A549 treated with GW870086 at 1 μM for 4 hours (cell line): ENCODE data around the gene CCT8L2. TPM values are rescaled to one million over a fixed set of nuclear protein-coding genes. Genes with fewer than 3 reads are reported as not detected.

ENCODE experiments used
- total RNA-seq: library from RNA; stranded (reverse); fragments of 200-300 nt; extraction: Qiagen RNA extraction; gene quantifications from 5 replicates; pipeline ENCODE4 v1.2.3, GENCODE V29; 2022; ENCODE audit warnings: low read depth

CCT8L2 gene, protein sequence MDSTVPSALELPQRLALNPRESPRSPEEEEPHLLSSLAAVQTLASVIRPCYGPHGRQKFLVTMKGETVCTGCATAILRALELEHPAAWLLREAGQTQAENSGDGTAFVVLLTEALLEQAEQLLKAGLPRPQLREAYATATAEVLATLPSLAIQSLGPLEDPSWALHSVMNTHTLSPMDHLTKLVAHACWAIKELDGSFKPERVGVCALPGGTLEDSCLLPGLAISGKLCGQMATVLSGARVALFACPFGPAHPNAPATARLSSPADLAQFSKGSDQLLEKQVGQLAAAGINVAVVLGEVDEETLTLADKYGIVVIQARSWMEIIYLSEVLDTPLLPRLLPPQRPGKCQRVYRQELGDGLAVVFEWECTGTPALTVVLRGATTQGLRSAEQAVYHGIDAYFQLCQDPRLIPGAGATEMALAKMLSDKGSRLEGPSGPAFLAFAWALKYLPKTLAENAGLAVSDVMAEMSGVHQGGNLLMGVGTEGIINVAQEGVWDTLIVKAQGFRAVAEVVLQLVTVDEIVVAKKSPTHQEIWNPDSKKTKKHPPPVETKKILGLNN
- not detected in 5 replicates for total RNA-seq

DNA sequence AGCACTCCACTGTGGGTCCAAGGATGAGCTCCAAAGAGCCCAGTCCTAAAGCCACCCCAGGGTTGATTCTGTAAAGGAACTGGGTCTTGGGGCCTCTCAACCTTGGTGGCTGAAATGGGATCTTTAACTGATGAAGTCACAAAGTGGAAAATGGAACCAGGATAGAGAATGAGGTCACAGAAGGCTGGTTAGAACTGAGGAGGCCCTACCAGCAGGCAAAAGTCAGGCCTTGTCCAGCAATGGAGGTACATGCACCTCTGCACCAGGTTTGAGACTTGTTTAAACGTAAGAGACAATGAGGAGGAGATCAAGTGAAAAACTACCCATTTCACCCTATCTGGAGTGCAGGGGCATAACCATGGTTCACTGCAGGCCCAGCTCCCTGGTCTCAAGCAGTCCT, at the start of gene CCT8L2:
Gene CCT8L2, minus strand, starts transcription at position 101 of the 400 bp plus-strand sequence. CDS start 260 bp downstream, outside the sequence.

Other genes with a start within 250 kb of the CCT8L2 start
- gene XKR3, start 232.6 kb upstream of the CCT8L2 start, total RNA-seq, result not detected in 5 replicates